Activated CD4-positive, CD25-positive, alpha-beta regulatory T cell treated with anti-CD3 and anti-CD28 coated beads, Interleukin-2, amount 50 U/mL, for 72 hours (primary cell): ENCODE measurements around the gene ZNF268.
"Not testable (repeated sequence)": the region's sequence is repeated elsewhere in the genome, so short reads cannot be mapped to it uniquely, and the experiment has no call there.

Experiments used
- DNase-seq: peaks from one replicate; pipeline ENCODE4 v3.0.0; 2021

Gene ZNF268

DNA sequence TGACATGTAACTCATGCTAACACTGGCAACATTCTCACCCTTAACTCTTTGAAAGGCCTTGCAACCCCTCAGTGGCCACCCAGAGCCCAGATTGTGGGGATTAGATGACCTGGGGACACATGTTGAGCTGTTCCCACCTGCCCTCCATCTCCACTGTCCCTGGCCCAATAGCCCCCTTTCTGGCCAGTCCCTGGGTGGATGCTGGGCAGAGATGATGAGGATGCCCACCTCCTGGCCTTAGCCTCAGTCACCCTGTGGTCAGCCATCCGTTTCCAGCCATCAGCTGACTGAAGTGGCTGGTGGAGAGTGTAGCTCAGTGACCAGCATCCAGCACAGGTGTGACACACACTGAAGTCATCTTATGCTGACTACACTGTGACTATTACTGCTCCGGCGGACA is 49.7 kb downstream of the ZNF268 start:
- DNase-seq: no peak

GRCh38 chr12:133233006-133233405 is 51.7 kb downstream of the ZNF268 start:
- no peak for DNase-seq

DNA sequence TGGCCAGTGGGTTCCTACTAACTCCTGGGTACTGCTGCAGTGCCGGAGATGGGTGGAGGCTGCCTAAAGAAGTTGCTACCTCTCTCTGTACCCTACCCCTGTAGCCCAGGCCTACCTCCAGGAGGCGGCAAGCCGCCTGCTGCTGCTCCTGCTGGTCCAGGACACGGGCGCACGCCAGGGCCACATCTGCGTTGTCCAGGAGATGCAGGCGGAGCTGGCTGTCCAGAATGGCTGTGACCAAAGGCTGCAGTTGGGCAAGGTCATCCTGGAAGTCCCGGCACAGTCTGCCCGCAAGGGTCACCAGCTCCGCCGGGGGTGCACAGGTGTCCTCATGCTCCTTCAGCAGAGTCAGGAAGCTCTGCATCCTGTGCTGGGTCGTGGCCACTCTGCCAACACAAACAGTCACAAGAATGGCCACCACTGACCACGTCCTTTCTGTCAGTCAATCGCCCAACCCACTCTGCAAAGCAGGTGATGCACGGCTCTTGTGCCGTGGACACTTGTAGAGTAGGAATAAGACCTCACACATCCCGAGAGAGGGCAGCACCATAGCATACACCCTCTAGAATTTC is 52.8 kb downstream of the ZNF268 start:
- DNase-seq: no peak

DNA sequence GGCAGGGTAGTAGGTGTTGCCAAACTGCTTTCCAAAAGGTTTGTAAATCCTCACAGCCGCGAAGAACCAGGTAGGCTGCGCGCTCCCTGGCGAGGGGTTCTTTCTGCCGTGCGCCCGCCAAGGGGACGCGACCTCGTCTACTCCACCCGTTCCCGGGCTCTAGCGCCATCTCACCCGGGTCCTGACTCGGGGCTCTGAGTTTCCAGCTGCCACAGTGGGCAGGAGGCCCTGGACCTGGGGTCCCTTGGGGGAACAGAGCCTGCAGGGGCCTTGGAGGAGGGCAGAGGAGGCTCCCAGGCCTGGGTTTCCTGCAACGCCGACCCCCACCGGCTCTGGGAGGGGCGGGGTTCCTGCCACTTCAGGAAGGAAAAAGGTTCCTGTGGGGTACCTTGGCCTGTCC is 53.7 kb downstream of the ZNF268 start:
- DNase-seq: no peak

GRCh38 chr12:133235401-133236112 is 54.3 kb downstream of the ZNF268 start, which contains the start of gene ANHX:
TSS of gene ANHX (minus strand) at chr12:133235877. CDS start at chr12:133234356, 1,521 bp downstream.
- DNase-seq: no peak

DNA sequence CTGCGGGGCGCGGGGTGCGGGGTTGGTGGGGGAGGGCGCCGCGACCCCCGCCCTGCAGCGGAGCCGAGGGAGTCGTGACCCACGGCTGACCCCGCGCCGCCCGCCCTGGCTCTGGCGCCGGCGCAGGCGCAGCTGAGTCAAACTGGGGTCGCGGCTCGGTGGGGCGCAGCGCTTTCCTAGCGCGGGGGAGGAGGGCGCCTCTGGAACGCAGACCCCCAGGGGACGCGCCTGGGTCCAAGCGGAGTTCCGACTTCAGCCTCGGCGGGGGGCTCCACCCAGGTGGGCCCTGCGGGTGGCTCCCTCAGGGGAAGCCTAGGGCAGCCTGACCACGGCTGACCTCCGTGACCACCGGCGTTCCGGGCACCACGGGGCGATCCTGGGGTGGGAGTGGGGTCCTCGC is 54.8 kb downstream of the ZNF268 start:
- no peak for DNase-seq

GRCh38 chr12:133236556-133236955 is 55.3 kb downstream of the ZNF268 start:
- DNase-seq: no peak

DNA sequence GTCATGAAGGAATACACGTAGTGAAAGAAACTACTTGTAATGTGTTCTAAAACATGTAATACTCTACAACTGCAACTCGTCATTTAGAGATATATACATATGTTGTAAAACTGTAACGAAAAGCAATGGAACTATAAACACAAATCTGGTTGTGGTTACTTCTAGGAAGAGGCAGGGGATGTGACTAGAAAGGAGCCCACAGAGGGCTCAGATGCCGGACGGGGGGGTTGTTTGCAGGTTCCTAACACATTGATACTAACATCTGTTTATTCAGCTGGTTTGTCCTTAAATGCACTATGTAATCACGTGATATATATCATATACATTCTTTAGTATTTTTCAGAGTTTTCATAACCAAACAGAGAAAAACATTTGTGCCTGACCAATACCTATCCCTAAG is 70.4 kb downstream of the ZNF268 start:
- no peak for DNase-seq

DNA sequence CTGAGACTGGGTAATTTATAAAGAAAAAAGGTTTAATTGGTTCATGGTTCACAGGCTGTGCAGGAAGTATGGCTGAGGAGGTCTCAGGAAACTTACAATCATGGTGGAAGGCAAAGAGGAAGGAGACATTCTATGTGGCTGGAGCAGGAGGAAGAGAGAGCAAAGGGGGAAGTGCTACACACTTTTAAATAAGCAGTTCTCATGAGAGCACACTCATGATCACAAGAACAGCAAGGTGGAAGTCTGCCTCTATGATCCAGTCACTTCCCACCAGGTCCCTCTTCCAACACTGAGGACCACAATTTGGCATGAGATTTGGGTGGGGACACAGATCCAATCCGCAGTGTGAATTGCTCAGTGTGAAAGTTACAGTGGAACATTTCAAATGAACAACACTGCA is 74.5 kb downstream of the ZNF268 start:
- not testable (repeated sequence) for DNase-seq

DNA sequence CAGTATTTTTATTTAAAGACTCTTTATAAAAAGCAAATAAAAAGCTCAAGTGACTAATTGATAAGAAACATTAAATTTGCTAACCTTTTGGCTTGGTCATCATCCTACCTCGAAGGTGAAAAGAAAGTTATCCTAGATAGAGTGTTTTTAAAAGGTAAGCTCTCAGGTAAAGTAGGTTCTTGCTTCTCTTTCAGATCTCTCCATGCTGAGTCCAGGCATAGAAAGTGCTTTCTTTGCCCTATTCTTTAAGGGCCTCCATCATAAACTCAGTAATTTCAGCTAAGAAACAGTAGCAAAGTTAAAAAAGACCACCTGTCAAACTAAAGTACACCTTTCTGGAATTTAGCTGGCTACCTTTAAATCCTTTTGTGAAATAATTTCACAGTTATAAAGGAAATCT is 75.0 kb downstream of the ZNF268 start:
- no peak for DNase-seq

GRCh38 chr12:133264173-133264572 is 82.9 kb downstream of the ZNF268 start:
- no peak for DNase-seq
